GM18867 (cell line): ENCODE data around the gene ZNF516.
"Not testable (repeated sequence)": the region's sequence is repeated elsewhere in the genome, so short reads cannot be mapped to it uniquely, and the experiment has no call there.

Source experiments
- ATAC-seq: cut with Tn5 transposase; IDR thresholded peaks from one replicate; pipeline ENCODE4 v1.9.1; 2021; ENCODE audit warnings: mild to moderate bottlenecking, moderate library complexity; ENCODE audit not compliant: unreplicated experiment

Gene ZNF516

DNA sequence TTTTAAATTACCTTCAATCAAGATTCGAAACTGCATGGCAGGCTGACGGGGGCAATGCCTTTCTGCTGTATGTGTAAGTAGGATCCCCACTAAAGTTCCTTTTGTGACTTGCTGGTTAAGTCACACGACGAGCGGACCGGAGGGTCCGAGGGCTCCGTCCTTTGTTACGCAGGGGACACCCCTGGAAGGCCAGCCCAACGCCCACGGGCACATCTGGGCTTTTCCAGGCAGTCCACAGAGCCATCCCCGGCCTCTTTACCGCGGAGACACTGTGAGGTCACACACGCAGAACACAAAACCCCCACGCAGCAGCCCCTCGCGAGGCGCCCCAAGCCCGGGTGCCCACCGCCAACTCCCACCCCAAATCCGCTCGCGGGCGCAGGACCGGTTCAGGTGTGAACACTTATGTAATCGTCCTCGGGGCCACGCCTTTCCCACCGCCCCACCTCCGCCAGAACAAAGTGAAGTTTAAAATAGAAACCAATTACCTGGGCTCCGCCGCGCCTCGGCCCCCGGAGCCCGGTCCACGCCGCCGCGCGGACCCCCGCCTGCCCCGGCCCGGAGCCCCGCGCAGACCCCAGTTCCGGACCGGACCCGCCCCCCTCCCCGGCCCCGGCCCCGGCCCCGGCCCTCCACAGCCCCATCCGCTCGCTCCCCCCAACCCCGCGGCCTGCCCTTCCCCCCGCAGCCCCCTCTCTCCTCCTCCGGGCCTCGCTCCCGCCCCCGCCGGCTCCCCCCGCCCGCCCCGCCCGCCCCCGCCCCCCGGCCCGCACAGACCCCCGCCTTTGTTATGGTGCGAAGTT, 4.2 kb downstream of the ZNF516 start:
- peak; percentile 11 for ATAC-seq

- no peak for ATAC-seq
Measured at GRCh38 chr18:76490033-76490432, 5.0 kb downstream of the ZNF516 start.

GRCh38 chr18:76489081-76489480, 6.0 kb downstream of the ZNF516 start:
- no peak for ATAC-seq

- ATAC-seq: no peak
Measured at GRCh38 chr18:76488190-76488589, 6.9 kb downstream of the ZNF516 start.

DNA sequence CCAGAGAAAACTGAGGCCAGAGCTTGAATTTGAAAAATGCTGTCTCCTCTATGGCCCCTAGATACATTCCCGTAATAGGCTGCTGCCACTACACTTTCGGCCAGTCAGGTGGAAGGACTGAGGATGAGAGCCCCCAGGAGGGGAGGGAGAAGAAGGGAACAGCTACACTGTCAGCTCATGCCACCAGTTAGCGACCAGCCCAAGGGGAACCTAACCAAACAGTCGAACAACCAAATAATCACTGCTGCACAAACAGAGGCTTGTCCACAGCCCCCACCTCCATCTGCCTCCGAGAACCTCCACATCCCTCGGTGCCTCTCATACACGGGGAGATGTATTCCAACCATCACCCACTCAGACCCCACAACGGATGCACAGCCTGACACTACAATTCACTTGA, 7.3 kb downstream of the ZNF516 start:
- ATAC-seq: no peak

DNA sequence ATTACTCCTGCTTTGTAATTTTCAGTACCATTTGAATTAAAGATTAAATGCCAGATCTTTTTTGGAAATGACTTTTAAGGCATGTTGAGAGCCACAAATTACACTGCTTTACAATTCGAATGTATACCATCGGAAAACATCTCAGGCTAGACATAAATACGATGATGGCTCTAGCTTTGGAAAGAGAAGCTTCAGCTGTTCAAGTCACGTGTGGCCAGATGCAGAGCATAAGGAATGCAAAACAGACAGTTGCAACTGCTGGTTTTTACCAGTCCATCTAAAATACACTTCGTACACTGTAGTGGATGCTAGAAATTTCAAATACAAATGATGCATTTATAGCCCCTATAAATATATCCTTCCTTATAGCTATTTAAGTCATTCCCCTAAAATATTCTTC, 8.0 kb downstream of the ZNF516 start:
- ATAC-seq: no peak

- ATAC-seq: no peak
Measured at GRCh38 chr18:76486574-76486973, 8.5 kb downstream of the ZNF516 start.

DNA sequence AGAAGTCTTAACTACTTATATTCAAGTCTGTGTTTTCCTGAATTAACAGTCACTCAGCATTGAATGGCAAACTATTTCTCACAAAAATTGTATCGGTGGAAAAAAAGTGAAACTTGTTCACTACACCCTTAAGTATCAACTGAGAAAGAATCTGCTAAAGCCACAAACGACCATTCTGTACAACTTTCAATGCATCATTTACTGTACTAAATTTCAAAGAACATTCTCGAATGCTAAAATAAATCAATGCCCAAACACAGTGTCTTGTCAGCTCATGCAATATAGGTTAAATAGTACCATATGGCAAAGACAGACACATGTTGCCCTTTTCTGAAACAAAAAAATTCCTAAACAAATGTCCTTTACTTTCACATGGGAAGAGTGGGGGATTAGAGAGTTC, 9.0 kb downstream of the ZNF516 start:
- ATAC-seq: no peak

DNA sequence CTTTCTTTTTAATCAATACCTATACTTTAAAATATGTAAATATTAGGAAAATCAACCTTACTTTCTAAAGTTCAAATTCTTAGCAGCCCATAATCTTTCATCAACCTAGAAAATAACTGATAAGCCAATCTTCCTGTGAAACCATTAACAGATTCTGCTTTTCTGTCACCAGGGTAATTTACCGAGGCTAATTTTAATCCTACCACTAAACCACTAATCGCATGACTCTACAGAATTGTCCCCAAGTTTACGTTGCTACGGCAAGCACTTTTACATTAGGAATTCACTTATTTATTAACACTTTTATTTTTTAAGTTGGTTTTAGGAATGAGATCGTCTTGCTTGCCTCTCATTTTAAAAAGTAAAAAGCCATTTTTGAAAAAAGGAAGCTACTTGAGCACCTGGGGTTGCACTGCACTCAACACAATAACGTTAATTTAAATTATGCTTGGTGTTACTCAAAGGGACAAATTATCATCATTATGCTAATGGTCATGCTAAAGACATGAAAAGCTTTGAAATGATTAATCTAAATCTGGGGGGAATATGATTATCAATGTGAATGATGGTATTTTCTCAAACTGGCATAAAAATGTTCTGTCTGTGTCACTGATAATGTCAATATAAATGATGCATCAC, 10.2 kb downstream of the ZNF516 start:
- peak; percentile 43 for ATAC-seq

DNA sequence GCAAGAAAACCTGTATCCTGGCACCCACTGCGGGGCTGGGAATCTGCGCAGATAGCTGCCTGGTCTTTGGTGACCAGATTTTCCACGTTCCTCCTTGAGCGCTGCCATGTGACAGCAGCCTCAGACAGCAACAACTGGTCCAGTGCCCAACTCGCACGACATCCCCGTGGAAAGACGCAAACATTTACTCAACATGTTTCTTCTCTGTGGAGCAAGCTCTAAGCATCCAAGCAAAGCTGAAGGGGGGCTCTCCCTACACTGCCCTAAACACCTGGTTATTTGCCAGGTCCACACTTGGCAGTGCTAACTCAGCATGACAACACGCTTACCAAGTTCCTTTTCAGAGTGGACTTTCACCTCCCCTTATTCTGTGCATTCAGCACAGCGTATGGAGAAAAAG, 11.3 kb downstream of the ZNF516 start:
- ATAC-seq: no peak

GRCh38 chr18:76482971-76483691, 11.9 kb downstream of the ZNF516 start:
- no peak for ATAC-seq

DNA sequence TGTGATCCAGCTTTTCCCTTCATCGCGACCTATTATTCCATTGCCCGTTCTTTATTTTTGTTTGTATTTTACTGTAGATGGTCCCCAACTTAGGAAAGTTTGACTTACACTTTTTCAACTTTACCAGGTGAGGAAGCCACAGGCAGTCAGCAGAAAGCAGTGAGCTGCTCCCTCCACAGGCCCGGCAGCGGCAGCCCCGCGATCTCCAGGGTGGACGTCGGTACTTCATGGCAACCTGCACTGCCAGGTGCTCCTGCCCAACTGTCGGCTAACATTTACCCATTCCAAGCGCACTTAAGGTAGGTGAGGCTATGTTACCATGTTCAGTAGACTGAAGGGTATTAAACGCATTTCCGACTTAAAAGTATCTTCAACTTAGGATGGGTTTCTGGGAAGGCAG, 12.8 kb downstream of the ZNF516 start:
- no peak for ATAC-seq

GRCh38 chr18:76480913-76481312, 14.1 kb downstream of the ZNF516 start:
- ATAC-seq: no peak

GRCh38 chr18:76479351-76480238, 15.4 kb downstream of the ZNF516 start:
- ATAC-seq: no peak

GRCh38 chr18:76476665-76477561, 18.1 kb downstream of the ZNF516 start:
- ATAC-seq: peak; percentile 40

DNA sequence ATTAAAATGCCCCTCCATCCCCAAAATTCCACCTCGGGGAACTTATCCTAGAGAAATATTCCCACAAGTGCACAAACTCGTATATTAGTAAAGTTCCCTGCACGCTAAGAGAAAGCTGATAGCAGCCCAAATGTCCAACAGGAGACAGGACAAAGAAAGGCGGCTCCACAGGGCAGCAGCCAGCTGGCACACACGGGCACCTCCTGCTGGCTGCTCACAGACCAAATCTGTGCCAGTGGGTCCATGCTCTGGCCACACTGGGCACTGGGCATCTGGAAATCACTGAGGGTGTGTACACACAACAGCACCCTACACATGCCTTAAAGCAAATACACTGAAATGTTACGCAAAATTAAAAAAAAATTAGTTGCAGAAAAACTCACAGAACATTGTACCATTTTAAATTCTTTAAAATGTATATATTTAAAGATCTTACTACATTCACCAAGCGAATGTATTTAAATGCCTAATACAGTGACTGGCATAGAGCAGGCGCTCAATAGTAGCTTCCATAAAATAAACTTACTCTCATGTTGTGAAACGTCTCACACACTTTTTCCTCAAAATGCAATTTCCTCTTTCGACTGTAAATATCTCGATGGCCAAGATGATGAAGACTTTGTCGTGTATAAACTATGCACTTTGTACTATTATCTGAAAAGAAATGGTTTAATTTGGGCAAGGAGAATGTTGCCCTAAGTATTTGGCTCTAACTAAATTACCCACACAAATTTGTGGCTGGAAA, 19.4 kb downstream of the ZNF516 start:
- ATAC-seq: no peak

GRCh38 chr18:76474824-76475223, 20.2 kb downstream of the ZNF516 start:
- ATAC-seq: peak; percentile 40

DNA sequence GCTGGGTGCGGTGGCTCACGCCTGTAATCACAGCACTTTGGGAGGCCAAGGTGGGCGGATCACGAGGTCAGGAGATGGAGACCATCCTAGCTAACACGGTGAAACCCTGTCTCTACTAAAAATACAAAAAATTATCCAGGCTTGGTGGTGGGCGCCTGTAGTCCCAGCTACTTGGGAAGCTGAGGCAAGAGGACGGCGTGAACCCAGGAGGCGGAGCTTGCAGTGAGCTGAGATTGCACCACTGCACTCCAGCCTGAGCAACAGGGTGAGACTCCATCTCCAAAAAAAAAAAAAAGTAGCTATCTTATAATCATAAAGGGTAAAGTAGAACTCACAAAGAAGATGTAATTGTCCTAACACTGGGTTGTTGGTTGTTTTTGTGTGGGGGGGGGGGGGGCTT, 21.5 kb downstream of the ZNF516 start:
- not testable (repeated sequence) for ATAC-seq

GRCh38 chr18:76472829-76473228, 22.2 kb downstream of the ZNF516 start:
- no peak for ATAC-seq
